Upper lobe of right lung (tissue), 1 donor: Measurements from ENCODE around the gene SPDYE18. TPM values are rescaled to one million over a fixed set of nuclear protein-coding genes. Genes with fewer than 3 reads are reported as not detected.
A peak's percentile ranks its signal among the peaks of the same experiment; 100 is the strongest.
"Not testable (repeated sequence)": the region's sequence is repeated elsewhere in the genome, so short reads cannot be mapped to it uniquely, and the experiment has no call there.

Source experiments
- ATAC-seq: fragments of 200-7000 bp; cut with Tn5 transposase; one replicate; pipeline ENCODE4 v1.9.1; 2020; ENCODE audit warnings: mild to moderate bottlenecking, moderate library complexity
- DNase-seq: peaks from one replicate; pipeline ENCODE4 v3.0.0-alpha.2; 2020
- H3K27ac ChIP-seq: fragments of 200-600 bp; one replicate; pipeline ENCODE4 v1.8.0; 2022
- H3K27me3 ChIP-seq: fragments of 200-600 bp; one replicate; pipeline ENCODE4 v1.8.0; 2022; ENCODE audit warnings: mild to moderate bottlenecking
- H3K36me3 ChIP-seq: fragments of 200-600 bp; one replicate; pipeline ENCODE4 v1.8.0; 2022
- H3K4me1 ChIP-seq: fragments of 200-600 bp; one replicate; pipeline ENCODE4 v1.8.0; 2022
- H3K4me3 ChIP-seq: fragments of 200-600 bp; one replicate; pipeline ENCODE4 v1.8.0; 2022; ENCODE audit warnings: mild to moderate bottlenecking
- H3K9me3 ChIP-seq: fragments of 200-600 bp; one replicate; pipeline ENCODE4 v1.8.0; 2022
- intact Hi-C: fragments of 100-400 bp; cut with DNase I; formaldehyde crosslinking; loops from one replicate; pipeline ENCODE4 v1.11.0; 2022
- long read RNA-seq: library from polyadenylated mRNA; unstranded; transcript quantifications from one replicate; pipeline ENCODE4 v2.0.0, GENCODE V29; 2021
- total RNA-seq: library from RNA; stranded (reverse); fragmentation: NEBNext Ultra II Directional; extraction: Animal tissue kit (Norgen Biotek cat#: 25700); gene quantifications from one replicate; pipeline ENCODE4 v1.2.1, GENCODE V29; 2021
- donor health status: DM: no; HTN: yes; CAD: no; lungs with severe emphysema.

SPDYE18 gene
- total RNA-seq, result not detected
- long read RNA-seq, partial matches to known transcripts, result 0 of 11 reads
- long read RNA-seq, other reads (novel, unspliced or antisense), result 11 of 11 reads

GRCh38 chr7:77062557-77062956, at the start of gene SPDYE18:
Gene SPDYE18, minus strand, starts transcription at chr7:77062558. Its CDS starts 2,046 bp downstream, at chr7:77060512.
- H3K9me3 ChIP-seq, H3K27me3 ChIP-seq, H3K27ac ChIP-seq, DNase-seq, H3K36me3 ChIP-seq, intact Hi-C loops, H3K4me3 ChIP-seq, H3K4me1 ChIP-seq: not testable (repeated sequence)
- peak; percentile 28 for ATAC-seq

GRCh38 chr7:77108362-77108761, 46.0 kb upstream of the SPDYE18 start:
- intact Hi-C loops, ATAC-seq, DNase-seq, H3K9me3 ChIP-seq, H3K27ac ChIP-seq, H3K4me3 ChIP-seq, H3K27me3 ChIP-seq, H3K4me1 ChIP-seq: not testable (repeated sequence)
- peaks cover 12% of the 10 kb centered on the region for H3K36me3 ChIP-seq

DNA sequence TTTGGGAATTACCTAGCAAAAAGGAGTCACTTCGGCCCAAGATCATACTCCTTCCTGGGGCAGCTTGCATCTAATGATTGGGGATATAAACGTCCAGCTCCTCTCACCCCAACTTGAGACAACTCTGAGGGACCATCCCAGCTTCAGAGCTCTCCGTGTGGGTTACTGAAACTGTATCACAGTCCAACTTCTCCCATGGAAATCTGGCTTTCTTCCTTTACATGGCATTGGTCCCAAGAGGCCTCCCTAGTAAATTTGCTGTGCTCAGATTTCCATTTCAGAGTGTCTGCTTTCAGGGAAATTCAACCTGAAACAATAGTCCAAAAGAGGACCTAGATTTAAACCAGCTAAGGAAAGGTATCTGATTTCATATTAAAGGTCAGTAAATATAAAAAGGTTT, 45.3 kb upstream of the SPDYE18 start:
- intact Hi-C loops, H3K4me3 ChIP-seq, H3K9me3 ChIP-seq, H3K4me1 ChIP-seq, H3K27ac ChIP-seq, H3K27me3 ChIP-seq, ATAC-seq, DNase-seq: not testable (repeated sequence)
- peaks cover 12% of the 10 kb centered on the region for H3K36me3 ChIP-seq

DNA sequence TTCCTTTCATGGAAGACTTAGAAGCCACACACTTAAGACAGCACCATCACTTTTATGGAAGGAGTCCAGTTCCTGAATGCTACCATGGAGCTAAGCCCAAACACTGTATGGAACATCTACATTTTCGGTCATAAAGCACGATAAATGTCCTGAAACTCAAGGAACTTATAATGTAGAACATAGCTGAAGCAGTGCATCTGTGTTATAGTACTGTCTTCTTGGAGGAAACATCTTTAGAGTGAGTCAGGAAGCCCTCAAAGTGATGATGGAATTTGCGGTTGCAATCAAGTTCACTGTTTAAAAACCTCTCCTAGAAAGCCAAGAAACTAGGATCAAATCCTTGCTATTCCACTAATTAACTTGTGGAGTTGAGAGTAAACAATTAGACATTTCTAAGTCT, 43.5 kb upstream of the SPDYE18 start:
- H3K27ac ChIP-seq, H3K4me1 ChIP-seq, H3K4me3 ChIP-seq, ATAC-seq, DNase-seq, H3K9me3 ChIP-seq, intact Hi-C loops, H3K27me3 ChIP-seq: not testable (repeated sequence)
- H3K36me3 ChIP-seq, result peaks cover 12% of the 10 kb centered on the region

GRCh38 chr7:77102671-77103070, 40.3 kb upstream of the SPDYE18 start:
- DNase-seq, ATAC-seq, intact Hi-C loops, H3K36me3 ChIP-seq, H3K27me3 ChIP-seq, H3K27ac ChIP-seq, H3K4me1 ChIP-seq, H3K4me3 ChIP-seq, H3K9me3 ChIP-seq: not testable (repeated sequence)

DNA sequence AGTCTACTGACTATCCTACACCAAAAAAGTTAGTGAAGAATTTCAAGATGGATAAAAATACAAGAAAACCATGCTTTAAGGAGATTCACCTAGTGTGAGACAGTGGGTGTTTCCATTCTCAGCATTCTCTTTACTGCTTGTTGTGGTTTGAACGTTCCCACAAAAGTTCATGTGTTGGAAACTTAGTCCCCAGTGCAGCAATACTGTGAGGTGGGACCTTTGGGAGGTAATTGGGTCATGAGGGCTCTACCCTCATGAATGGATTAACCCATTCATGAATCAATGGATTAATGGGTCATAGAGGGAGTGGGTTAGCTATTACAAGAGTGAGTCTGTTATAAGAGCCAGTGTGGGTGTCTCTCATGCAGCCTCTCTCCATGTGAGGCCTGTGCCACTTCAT, 38.8 kb upstream of the SPDYE18 start:
- DNase-seq, H3K4me1 ChIP-seq, H3K27me3 ChIP-seq, H3K4me3 ChIP-seq, H3K36me3 ChIP-seq, H3K27ac ChIP-seq, ATAC-seq, intact Hi-C loops, H3K9me3 ChIP-seq: not testable (repeated sequence)

GRCh38 chr7:77100501-77100900, 38.1 kb upstream of the SPDYE18 start:
- DNase-seq, intact Hi-C loops, H3K36me3 ChIP-seq, H3K9me3 ChIP-seq, ATAC-seq, H3K27me3 ChIP-seq, H3K27ac ChIP-seq, H3K4me3 ChIP-seq, H3K4me1 ChIP-seq: not testable (repeated sequence)

GRCh38 chr7:77092301-77092700, 29.9 kb upstream of the SPDYE18 start:
- H3K36me3 ChIP-seq, DNase-seq, H3K27ac ChIP-seq, ATAC-seq, H3K4me1 ChIP-seq, H3K4me3 ChIP-seq, intact Hi-C loops, H3K9me3 ChIP-seq, H3K27me3 ChIP-seq: not testable (repeated sequence)

DNA sequence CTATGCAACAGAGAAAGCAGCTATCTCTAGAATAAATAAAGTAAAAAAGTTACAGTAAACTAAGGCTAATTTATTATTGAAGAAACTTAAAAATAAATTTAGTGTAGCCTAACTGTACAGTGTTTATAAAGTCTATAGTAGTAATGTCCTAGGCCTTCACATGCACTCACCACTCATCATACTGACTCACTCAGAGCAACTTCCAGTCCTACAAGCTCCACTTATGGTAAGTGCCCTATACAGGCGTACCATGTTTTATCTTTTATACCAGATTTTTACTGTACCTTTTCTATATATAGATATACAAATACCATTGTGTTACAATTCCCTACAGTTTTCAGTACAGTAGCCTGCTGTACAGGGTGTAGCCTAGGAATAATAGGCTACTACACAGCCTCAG, 19.8 kb upstream of the SPDYE18 start:
- ATAC-seq, H3K4me1 ChIP-seq, H3K27me3 ChIP-seq, intact Hi-C loops, H3K9me3 ChIP-seq, H3K4me3 ChIP-seq, DNase-seq, H3K27ac ChIP-seq, H3K36me3 ChIP-seq: not testable (repeated sequence)

- ATAC-seq, DNase-seq, H3K9me3 ChIP-seq, H3K4me1 ChIP-seq, intact Hi-C loops, H3K27ac ChIP-seq, H3K27me3 ChIP-seq, H3K4me3 ChIP-seq, H3K36me3 ChIP-seq: not testable (repeated sequence)
Measured at GRCh38 chr7:77080236-77080635, 17.9 kb upstream of the SPDYE18 start.

- H3K9me3 ChIP-seq, H3K4me1 ChIP-seq, DNase-seq, H3K4me3 ChIP-seq, H3K27me3 ChIP-seq, ATAC-seq, H3K27ac ChIP-seq, intact Hi-C loops, H3K36me3 ChIP-seq: not testable (repeated sequence)
Measured at GRCh38 chr7:77079624-77080023, 17.3 kb upstream of the SPDYE18 start.

- DNase-seq, ATAC-seq, H3K4me3 ChIP-seq, H3K27me3 ChIP-seq, H3K4me1 ChIP-seq, H3K27ac ChIP-seq, H3K36me3 ChIP-seq, intact Hi-C loops, H3K9me3 ChIP-seq: not testable (repeated sequence)
Measured at GRCh38 chr7:77079112-77079511, 16.8 kb upstream of the SPDYE18 start.

DNA sequence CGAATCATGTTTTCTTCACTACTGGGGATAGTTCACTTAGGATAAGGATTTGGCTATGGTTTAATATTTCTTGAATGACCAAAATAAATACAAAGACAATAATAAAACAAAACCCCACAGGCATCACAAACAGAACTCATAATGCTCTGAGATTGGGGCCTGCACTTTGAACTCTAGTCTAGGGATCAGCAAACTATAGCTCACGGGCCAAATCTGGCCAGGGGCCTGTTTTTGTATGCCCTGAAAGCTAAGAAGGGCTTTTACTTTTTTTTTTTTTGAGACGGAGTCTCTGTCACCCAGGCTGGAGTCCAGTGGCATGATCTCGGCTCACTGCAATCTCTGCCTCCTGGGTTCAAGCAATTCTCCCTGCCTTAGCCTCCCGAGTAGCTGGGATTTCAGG, 14.7 kb upstream of the SPDYE18 start:
- ATAC-seq, intact Hi-C loops: not testable (repeated sequence)

GRCh38 chr7:77074786-77075396, 12.5 kb upstream of the SPDYE18 start:
- H3K9me3 ChIP-seq, DNase-seq, H3K4me3 ChIP-seq, H3K36me3 ChIP-seq, H3K4me1 ChIP-seq, ATAC-seq, intact Hi-C loops, H3K27ac ChIP-seq, H3K27me3 ChIP-seq: not testable (repeated sequence)

More for the DNA sequence above, 14.7 kb upstream of the SPDYE18 start:
- H3K36me3 ChIP-seq, H3K9me3 ChIP-seq, H3K27me3 ChIP-seq, H3K4me1 ChIP-seq, H3K4me3 ChIP-seq, H3K27ac ChIP-seq, DNase-seq: not testable (repeated sequence)

- DNase-seq, ATAC-seq, H3K36me3 ChIP-seq, H3K4me1 ChIP-seq, H3K4me3 ChIP-seq, H3K27ac ChIP-seq, H3K27me3 ChIP-seq, intact Hi-C loops, H3K9me3 ChIP-seq: not testable (repeated sequence)
Measured at GRCh38 chr7:77071108-77071507, 8.8 kb upstream of the SPDYE18 start.
